SW 1271 (cell line): ENCODE data around the gene SIGLEC9.

Experiments
- DNase-seq, 2 experiments: peaks; one replicate each; lab custom pipeline; 2025; lab: John Stamatoyannopoulos, UW

The SIGLEC9 gene

DNA sequence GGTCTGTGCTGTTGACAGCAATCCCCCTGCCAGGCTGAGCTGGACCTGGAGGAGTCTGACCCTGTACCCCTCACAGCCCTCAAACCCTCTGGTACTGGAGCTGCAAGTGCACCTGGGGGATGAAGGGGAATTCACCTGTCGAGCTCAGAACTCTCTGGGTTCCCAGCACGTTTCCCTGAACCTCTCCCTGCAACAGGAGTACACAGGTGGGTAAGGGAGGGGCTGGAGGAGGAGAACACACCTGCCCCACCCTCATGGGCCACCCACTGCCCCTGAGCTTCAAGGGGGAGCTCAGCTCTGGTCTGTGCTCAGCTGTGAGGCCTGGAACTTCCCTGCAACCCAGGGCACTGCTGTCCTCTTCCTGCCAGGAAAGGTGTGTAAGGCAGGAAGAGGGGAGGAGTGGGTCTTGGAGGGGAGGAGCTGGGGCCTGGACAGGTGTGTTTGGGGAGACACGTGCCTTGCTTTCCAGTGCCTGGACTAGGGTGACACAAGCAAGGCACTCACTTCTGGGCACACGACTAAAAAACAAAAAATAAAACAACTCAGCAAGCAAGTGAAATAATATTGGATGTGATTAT lies 21.3 kb downstream of the SIGLEC9 start:
- no peak for DNase-seq

DNA sequence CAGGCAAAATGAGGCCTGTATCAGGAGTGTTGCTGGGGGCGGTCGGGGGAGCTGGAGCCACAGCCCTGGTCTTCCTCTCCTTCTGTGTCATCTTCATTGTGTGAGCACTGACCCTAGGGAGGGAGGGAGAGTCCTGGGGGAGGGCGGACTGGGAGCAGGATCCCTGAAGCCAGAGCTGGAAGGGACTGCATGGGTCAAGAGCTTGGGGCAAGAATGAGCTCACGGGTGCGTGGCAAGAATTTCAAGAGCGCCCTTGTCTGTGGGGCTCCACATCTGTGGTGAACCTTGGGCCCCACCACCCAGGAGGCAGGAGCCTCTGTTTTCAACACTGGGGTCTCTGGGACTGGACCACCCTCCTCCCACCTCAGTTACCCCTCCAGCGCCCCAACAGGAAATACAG lies 22.0 kb downstream of the SIGLEC9 start:
- no peak for DNase-seq

DNA sequence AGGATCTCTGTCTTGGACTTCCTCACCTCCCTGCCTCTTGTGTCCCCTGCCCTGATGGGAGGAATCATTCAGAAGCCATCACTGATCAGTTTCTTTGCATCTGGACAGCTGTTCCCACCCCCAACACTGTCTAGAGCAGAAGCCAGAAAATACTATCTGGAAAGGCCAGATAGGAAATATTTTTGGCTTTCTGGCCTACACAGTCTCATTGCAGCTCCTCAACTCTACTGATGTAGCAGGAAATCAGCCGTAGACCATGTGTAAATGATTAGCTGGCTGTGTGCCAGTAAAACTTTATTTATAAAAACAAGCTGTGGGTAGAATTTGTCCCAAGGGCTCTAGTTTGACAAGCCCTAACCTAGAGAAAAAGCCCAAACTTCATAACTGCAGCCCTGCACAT lies 23.0 kb downstream of the SIGLEC9 start:
- DNase-seq: no peak

DNA sequence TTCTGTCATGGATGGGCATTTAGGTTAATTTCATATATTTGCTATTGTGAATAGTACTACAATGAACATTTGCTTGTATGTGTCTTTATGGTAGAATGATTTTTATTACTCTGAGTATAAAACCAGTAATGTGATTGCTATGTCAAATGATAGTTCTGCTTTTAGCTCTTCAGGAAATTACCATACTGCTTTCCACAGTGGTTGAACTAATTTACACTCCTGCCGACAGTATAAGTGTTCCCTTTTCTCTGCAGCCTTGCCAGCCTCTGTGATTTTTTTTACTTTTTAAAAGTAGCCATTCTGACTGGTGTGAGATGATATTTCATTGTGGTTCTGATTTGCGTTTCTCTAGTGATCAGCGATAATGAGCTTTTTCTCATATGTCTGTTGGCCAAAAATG lies 23.9 kb downstream of the SIGLEC9 start:
- no peak for DNase-seq

DNA sequence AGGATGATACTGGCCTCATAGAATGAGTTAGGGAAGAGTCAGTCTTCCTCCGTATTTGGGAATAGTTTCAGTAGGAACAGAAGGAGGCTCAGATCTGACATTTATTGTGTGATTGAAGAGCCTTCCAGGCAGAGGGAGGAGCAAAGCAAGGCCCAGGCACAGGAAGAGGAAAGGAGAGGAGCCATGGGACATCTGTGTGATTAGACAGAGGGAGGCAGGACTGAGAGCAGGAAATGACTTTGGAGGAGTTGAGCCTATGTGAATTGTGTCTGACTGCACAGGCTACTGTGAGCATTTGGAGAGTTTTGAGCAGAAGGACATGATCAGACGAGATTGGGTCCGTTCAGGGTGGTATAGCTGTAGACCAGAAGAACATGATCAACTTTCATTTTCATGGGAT lies 25.9 kb downstream of the SIGLEC9 start:
- DNase-seq: no peak

DNA sequence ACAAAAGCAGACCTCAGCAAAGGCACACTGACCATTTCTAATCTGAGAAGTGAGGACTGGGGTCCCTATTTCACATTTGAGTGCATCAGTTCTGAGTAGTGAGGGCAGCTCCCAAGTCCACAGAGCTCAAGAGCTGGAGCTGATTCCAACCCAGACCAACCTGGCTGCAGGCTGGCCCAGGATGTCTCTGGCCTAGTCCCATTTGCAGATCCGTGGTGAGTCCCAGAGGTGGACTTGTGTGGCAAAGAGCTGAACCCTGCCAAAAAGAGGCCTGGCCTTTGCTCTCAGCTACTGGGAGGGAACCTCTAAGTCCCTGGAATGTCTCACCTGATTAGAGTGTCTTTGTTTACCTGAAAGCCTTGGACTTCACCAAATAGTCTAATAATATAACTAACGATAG lies 32.0 kb downstream of the SIGLEC9 start:
- DNase-seq: no peak

DNA sequence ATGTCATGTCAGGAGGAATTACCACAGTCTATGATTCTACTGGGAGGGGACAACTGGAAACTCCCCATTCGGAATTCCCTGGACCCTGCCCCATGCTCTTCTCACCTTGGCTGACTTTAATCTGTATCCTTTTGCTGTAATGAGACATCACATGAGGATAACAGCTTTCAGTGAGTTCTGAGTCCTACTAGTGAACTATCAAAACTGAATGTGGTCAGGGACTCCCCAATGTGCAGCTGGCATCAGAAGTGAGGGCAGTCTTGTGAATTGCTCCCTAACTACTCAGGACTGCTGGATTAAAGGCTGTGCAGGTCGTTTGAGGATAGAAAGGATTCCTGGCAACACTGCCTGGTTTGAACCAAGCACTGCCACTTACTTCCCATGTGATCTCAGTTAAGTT lies 32.6 kb downstream of the SIGLEC9 start:
- no peak for DNase-seq

DNA sequence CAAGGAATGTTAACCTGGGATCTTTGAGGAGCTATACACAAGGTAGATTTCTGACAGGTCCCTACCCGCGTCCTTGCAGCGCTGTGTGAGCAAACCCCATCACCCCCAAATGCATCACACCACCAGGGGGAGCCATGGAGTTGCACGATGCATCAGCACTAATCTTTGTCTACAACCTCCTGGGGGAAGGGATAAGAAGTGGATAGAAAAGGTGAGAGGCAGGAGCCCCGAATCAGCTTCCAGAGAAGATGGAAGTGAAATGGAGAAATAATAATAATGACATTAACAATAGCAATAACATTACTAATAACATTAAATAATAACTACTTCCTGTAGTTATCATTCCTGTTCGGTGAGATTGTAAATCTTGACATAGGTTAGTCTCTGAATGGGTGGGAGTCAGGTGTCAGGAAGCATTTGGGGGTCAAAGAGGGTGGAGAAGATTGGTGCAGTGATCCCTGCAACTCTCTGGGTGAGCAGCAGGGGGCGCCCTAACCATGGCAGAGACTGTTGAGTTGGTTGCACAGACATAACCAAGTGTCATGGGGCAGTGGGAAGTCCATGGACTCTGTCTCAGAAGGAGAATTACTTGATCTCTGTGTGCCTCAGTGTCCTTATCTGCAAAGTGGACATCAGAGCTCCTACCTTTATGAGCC lies 33.9 kb downstream of the SIGLEC9 start:
- DNase-seq: peak in 1 of 2 experiments; percentile 22

DNA sequence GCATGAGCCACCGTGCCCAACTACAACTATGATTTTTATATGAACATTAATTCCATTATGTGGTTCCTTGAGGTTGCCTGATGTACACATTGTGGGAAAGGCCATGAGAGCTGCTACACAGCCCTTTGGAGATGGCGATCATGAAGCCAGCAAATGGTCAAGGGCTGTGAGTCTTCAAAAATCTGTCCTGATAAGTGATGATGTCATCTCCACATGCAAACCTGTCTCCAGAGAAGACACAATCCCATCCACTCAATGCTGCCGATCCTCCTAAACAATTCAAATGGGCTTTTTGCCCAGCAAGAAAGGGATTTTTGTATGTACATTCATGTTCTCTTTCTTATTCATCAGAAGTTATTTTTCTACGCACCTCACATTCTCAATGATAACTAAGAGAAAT lies 35.0 kb downstream of the SIGLEC9 start:
- no peak for DNase-seq

DNA sequence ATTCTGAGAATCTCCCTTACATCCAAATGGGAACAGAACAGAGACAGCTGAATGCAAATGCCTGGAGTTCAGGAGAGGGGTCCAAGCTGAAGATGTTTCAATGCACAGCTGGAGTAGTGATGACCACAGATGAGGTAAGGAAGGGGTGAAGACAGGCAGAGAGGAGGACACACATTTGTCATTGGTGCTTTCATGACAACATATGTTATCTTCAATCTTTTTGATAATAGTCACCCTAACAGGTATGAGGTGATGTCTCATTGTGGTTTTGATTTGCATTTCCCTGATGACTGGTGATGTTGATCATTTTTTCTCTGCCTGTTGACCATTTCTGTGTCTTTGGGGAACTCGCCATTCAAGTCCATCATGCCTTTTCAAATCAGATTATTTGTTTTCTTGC lies 36.6 kb downstream of the SIGLEC9 start:
- DNase-seq: no peak

DNA sequence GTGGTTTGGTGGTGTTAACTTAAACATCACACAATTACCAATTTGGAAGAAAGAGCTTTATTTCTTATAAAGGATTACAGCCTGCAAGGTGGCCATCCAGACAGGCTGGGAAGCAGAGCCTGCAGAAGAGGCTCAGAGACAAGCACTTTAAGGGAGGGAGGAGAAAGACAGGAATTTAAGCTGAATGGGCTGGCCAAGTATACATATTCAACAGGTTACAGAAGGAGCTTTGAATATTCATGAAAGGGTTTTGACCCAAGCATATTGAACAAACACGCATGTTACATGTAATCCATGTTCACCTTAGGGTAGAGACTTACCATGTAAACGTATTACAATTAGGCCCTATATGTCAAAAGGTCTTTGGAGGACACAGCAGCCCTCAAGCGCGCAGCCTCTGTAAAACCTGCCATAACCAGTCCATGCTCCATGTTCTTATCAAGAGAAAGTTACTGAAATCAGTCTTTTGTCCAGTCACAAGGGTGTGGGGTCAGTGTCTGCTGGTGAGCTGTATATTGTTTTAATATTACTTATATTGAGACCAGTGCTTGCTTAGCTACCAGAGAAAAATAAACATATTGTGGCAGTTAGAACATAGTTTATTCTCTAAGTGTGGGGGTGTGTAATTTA lies 37.3 kb downstream of the SIGLEC9 start:
- no peak for DNase-seq

DNA sequence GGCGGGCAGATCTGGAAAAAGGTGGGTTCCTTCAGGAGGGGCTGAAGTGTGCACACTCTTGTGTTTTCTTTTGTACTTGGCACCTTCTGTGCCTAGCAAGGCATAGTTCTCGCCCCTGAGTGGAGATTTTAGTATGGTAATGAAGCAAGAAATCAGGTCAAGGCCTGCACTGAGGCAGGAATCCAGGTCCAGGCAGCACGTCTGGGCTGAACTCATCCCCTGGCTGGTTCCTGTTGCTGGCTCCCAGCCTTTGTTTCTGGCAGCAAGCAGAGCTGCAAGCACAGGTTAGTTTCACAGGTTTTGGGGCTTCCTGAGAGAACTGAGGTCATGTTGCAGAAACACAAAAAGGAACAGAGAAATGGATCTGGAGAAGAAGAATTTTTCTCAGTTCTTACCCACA lies 38.6 kb downstream of the SIGLEC9 start:
- DNase-seq: no peak

DNA sequence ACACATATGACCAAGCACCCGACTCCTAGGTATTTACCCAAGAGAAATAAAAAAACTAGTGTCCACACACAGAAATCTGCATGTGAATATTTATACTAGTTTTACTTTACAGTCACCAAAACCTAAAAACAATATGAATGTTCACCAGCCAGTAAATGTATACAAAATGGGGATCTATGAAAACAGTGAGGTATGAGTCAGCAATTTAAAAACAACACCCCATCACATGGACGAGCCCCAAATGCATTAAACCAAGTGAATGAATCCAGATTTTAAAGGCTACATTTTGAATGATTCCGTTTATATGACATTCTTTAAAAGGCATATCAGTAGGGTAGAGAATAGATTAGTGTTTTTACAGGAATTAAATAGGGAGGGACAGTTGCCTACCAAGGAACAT lies 39.5 kb downstream of the SIGLEC9 start:
- no peak for DNase-seq

DNA sequence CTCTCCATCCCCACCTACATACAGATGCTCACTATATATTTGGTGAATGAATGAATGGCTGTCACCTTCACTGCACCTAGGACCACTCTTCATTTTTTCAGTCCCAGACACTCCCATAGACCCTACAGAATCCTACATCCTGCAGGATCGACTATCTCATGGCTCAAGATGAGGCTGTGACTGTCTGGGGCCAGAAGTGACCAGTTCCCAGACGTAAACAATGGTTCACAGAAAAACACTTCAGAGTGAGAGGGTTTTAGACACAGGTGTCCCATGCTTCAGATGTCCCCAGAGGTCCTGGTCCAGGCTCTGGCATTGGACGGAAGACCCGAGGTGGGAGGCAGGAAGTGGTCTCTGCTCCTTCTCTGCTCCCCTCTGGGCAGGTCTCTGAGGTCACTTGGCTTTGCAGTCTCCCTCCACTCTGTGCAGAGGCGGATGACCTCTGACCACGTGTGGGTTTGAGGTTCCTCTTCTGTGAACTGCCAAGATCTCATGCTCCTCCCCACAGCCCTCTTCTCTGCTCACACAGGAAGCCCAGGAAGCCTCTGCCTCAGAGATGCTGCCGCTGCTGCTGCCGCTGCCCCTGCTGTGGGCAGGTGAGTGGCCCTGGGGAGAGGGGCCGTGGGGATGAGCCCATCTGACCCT lies 42.3 kb downstream of the SIGLEC9 start:
- no peak for DNase-seq

DNA sequence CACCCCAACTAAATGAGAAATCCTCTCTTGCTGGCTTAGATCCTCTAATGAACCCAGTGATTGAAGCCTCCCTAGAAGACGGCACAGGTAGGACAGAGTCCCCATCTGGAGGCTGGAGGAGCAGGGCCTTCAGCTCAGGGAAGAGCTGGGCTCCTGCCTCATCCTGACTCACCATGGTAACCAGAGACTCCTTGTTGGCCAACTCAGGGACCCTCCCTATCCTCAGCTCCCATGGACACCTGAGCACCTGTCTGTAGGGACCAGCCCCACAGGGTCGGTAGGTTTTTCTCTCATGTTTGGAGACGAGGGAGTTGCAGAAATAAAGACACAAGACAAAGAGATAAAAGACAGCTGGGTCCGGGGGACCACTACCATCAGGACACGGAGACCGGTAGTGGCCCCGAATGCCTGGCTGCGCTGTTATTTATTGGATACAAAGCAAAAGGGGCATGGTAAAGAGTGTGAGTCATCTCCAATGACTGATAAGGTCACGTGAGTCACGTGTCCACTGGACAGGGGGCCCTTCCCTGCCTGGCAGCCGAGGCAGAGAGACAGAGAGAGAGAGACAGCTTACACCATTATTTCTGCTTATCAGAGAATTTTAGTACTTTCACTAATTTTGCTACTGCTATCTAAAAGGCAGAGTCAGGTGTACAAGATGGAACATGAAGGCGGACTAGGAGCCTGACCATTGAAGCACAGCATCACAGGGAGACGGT lies 44.0 kb downstream of the SIGLEC9 start:
- DNase-seq: no peak

DNA sequence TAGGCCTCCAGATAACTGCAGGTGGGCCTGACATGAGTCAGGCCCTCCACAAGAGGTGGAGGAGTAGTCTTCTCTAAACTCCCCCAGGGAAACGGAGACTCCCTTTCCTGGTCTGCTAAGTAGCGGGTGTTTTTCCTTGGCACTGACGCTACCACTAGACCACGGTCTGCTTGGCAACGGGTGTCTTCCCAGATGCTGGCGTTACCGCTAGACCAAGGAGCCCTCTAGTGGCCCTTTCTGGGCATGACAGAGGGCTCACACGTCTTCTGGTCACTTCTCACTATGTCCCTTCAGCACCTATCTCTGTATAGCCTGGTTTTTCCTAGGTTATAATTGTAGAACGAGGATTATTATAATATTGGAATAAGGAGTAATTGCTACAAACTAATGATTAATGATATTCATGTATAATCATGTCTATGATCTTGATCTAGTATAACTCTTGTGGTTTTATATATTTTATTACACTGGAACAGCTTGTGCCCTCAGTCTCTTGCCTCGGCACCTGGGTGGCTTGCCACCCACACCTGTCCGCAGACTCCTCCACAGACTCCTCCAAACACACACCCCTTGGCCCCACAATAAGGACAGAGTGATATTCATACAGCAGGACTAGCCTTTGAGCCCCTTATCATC lies 44.7 kb downstream of the SIGLEC9 start:
- peak in 1 of 2 experiments; percentile 26 for DNase-seq

DNA sequence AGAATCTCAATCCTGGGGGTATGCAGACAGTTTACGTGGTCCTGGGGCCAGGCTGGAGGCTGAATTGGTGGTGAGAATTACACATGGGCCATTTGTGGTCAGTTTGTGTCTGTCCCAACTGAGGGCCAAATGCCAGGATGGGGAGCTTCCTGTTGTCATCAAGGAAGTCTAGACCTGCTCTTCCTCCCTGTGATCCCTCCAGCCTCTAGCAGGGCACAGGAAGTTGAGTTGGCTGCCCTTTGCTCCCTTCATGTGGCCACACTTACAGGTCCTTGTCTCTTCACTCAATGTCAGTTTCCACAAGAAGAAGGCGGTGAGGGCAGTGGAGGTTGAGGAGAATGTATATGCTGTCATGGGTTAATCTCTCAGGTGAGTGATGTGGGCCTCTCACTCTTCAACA lies 47.5 kb downstream of the SIGLEC9 start:
- no peak for DNase-seq

DNA sequence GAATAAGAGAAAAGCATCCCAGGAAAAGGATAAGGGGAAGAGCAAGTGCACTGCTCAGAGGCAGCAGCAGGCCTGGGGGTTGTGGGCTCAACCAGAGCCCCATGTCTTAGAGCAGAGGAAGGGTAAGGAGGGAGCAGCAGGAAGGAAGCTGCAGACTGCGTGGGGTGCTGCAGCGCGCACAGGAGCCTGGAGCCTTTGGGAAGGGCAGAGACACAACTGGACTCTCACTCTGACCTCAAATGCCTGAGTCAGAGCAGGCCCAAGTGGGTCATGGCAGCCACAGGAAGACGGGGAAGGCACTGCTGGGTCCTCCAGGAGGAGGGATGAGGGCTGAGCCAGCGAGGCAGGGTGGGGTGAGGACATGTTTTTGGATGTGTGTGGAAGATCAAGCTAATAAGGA lies 49.0 kb downstream of the SIGLEC9 start:
- DNase-seq: no peak

DNA sequence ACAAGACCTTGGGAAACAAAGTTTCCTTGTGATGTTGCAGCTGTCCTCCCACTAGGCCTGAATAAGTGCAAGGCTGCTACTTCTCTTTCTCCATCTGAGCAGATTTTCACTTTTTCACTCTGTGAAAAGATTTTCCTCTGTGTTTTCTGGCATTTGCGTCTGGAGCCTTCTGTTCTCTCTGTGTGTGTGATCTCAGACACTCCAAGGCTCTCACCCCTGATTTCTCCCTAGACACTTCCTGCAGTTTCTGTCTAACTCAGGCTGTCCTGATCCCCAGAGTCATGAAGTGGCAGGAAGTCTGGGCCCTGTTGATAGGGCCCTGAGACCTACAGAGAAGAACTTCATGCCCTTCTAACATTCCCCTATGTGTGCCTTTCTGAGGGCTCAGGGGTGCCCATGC lies 54.5 kb downstream of the SIGLEC9 start:
- DNase-seq: no peak
